Measurements from ENCODE around the gene ITGA4.

ITGA4 gene

GRCh38 chr2:181457741-181458425, 697 bp downstream of the ITGA4 start:
- H3K9me3 ChIP-seq (ENCODE audit: control insufficient read depth in 2 of 2, low read length in 2 of 2) = no peaks in the 10 kb centered on the region
- H3K4me1 ChIP-seq (ENCODE audit: control insufficient read depth in 2 of 2, insufficient read depth in 2 of 2, low read length in 2 of 2) = peaks cover 5 to 6% of the 10 kb centered on the region in 2 donors
- peaks cover 3 to 14% of the 10 kb centered on the region in 2 donors for H3K27me3 ChIP-seq (ENCODE audit: control insufficient read depth in 2 of 2, insufficient read depth in 2 of 2, low read length in 2 of 2)
- peak overlapping the region; percentile 68 to 82 for H3K9ac ChIP-seq (ENCODE audit: low read depth in 1 of 2, low read length in 2 of 2)
- H3K27ac ChIP-seq (ENCODE audit: low read depth in 2 of 2, low read length in 2 of 2) = peak overlapping the region; percentile 83 to 88
- no peaks in the 10 kb centered on the region for H3K36me3 ChIP-seq (ENCODE audit: control insufficient read depth in 2 of 2, insufficient read depth in 2 of 2, low read length in 2 of 2)
- peak overlapping the region; percentile 76 to 82 for H3K4me3 ChIP-seq (ENCODE audit: low read length in 2 of 2)

GRCh38 chr2:181458871-181459270, 1.7 kb downstream of the ITGA4 start:
- Histone ChIP-seq H3K4me3 (ENCODE audit: low read length in 2 of 2) (peak overlapping the region; percentile 76 to 82), H3K27ac (ENCODE audit: low read depth in 2 of 2, low read length in 2 of 2) (peak overlapping the region; percentile 14 to 88), H3K9ac (ENCODE audit: low read depth in 1 of 2, low read length in 2 of 2) (peak overlapping the region in 1 of 2 donors; percentile 68)

GRCh38 chr2:181459621-181460021, 2.4 kb downstream of the ITGA4 start:
- peak overlapping the region; percentile 13 to 14 for H3K27ac ChIP-seq (ENCODE audit: low read depth in 2 of 2, low read length in 2 of 2)
- H3K27me3 ChIP-seq (ENCODE audit: control insufficient read depth in 2 of 2, insufficient read depth in 2 of 2, low read length in 2 of 2) = peaks cover 3 to 14% of the 10 kb centered on the region in 2 donors
- no peaks in the 10 kb centered on the region for H3K36me3 ChIP-seq (ENCODE audit: control insufficient read depth in 2 of 2, insufficient read depth in 2 of 2, low read length in 2 of 2)
- H3K9me3 ChIP-seq (ENCODE audit: control insufficient read depth in 2 of 2, low read length in 2 of 2) = no peaks in the 10 kb centered on the region
- H3K9ac ChIP-seq (ENCODE audit: low read depth in 1 of 2, low read length in 2 of 2) = peak overlapping the region; percentile 39 to 43
- H3K4me3 ChIP-seq (ENCODE audit: low read length in 2 of 2) = peak overlapping the region; percentile 20 to 82
- peaks cover 5 to 6% of the 10 kb centered on the region in 2 donors for H3K4me1 ChIP-seq (ENCODE audit: control insufficient read depth in 2 of 2, insufficient read depth in 2 of 2, low read length in 2 of 2)

More at GRCh38 chr2:181458871-181459270, 1.7 kb downstream of the ITGA4 start:
- H3K9me3 ChIP-seq (ENCODE audit: control insufficient read depth in 2 of 2, low read length in 2 of 2) = no peaks in the 10 kb centered on the region
- peaks cover 3 to 14% of the 10 kb centered on the region in 2 donors for H3K27me3 ChIP-seq (ENCODE audit: control insufficient read depth in 2 of 2, insufficient read depth in 2 of 2, low read length in 2 of 2)
- H3K36me3 ChIP-seq (ENCODE audit: control insufficient read depth in 2 of 2, insufficient read depth in 2 of 2, low read length in 2 of 2) = no peaks in the 10 kb centered on the region
- peaks cover 5 to 6% of the 10 kb centered on the region in 2 donors for H3K4me1 ChIP-seq (ENCODE audit: control insufficient read depth in 2 of 2, insufficient read depth in 2 of 2, low read length in 2 of 2)

GRCh38 chr2:181461056-181461997, 4.1 kb downstream of the ITGA4 start:
- Histone ChIP-seq H3K36me3 (ENCODE audit: control insufficient read depth in 2 of 2, insufficient read depth in 2 of 2, low read length in 2 of 2) (no peaks in the 10 kb centered on the region), H3K9me3 (ENCODE audit: control insufficient read depth in 2 of 2, low read length in 2 of 2) (no peaks in the 10 kb centered on the region), H3K27ac (ENCODE audit: low read depth in 2 of 2, low read length in 2 of 2) (peak overlapping the region; percentile 46), H3K4me1 (ENCODE audit: control insufficient read depth in 2 of 2, insufficient read depth in 2 of 2, low read length in 2 of 2) (peaks cover 5 to 8% of the 10 kb centered on the region in 2 donors), H3K27me3 (ENCODE audit: control insufficient read depth in 2 of 2, insufficient read depth in 2 of 2, low read length in 2 of 2) (peaks cover 3 to 14% of the 10 kb centered on the region in 2 donors), H3K4me3 (ENCODE audit: low read length in 2 of 2) (peak overlapping the region in 1 of 2 donors; percentile 48), H3K9ac (ENCODE audit: low read depth in 1 of 2, low read length in 2 of 2) (peak overlapping the region; percentile 5 to 25)

- no peak overlapping the region for H3K27ac ChIP-seq (ENCODE audit: low read depth in 2 of 2, low read length in 2 of 2)
- H3K4me1 ChIP-seq (ENCODE audit: control insufficient read depth in 2 of 2, insufficient read depth in 2 of 2, low read length in 2 of 2) = peaks cover 5 to 6% of the 10 kb centered on the region in 2 donors
- H3K36me3 ChIP-seq (ENCODE audit: control insufficient read depth in 2 of 2, insufficient read depth in 2 of 2, low read length in 2 of 2) = no peaks in the 10 kb centered on the region
- peak overlapping the region in 1 of 2 donors; percentile 37 for H3K4me3 ChIP-seq (ENCODE audit: low read length in 2 of 2)
- H3K27me3 ChIP-seq (ENCODE audit: control insufficient read depth in 2 of 2, insufficient read depth in 2 of 2, low read length in 2 of 2) = peaks cover 3 to 14% of the 10 kb centered on the region in 2 donors
- no peaks in the 10 kb centered on the region for H3K9me3 ChIP-seq (ENCODE audit: control insufficient read depth in 2 of 2, low read length in 2 of 2)
- H3K9ac ChIP-seq (ENCODE audit: low read depth in 1 of 2, low read length in 2 of 2) = no peak overlapping the region
Observed at GRCh38 chr2:181462033-181462432, 4.8 kb downstream of the ITGA4 start.

GRCh38 chr2:181463588-181463987, 6.4 kb downstream of the ITGA4 start:
- Histone ChIP-seq H3K4me1 (ENCODE audit: control insufficient read depth in 2 of 2, insufficient read depth in 2 of 2, low read length in 2 of 2) (peaks cover 2 to 5% of the 10 kb centered on the region in 2 donors), H3K9me3 (ENCODE audit: control insufficient read depth in 2 of 2, low read length in 2 of 2) (no peaks in the 10 kb centered on the region), H3K27ac (ENCODE audit: low read depth in 2 of 2, low read length in 2 of 2) (no peak overlapping the region), H3K27me3 (ENCODE audit: control insufficient read depth in 2 of 2, insufficient read depth in 2 of 2, low read length in 2 of 2) (peaks cover 0 to under 1% of the 10 kb centered on the region in 2 donors), H3K4me3 (ENCODE audit: low read length in 2 of 2) (no peak overlapping the region), H3K9ac (ENCODE audit: low read depth in 1 of 2, low read length in 2 of 2) (no peak overlapping the region), H3K36me3 (ENCODE audit: control insufficient read depth in 2 of 2, insufficient read depth in 2 of 2, low read length in 2 of 2) (no peaks in the 10 kb centered on the region)

GRCh38 chr2:181464966-181465365, 7.8 kb downstream of the ITGA4 start:
- no peaks in the 10 kb centered on the region for H3K9me3 ChIP-seq (ENCODE audit: control insufficient read depth in 2 of 2, low read length in 2 of 2)
- peaks cover 2 to 5% of the 10 kb centered on the region in 2 donors for H3K4me1 ChIP-seq (ENCODE audit: control insufficient read depth in 2 of 2, insufficient read depth in 2 of 2, low read length in 2 of 2)
- no peak overlapping the region for H3K9ac ChIP-seq (ENCODE audit: low read depth in 1 of 2, low read length in 2 of 2)
- H3K27ac ChIP-seq (ENCODE audit: low read depth in 2 of 2, low read length in 2 of 2) = no peak overlapping the region
- H3K4me3 ChIP-seq (ENCODE audit: low read length in 2 of 2) = no peak overlapping the region
- H3K27me3 ChIP-seq (ENCODE audit: control insufficient read depth in 2 of 2, insufficient read depth in 2 of 2, low read length in 2 of 2) = no peaks in the 10 kb centered on the region
- H3K36me3 ChIP-seq (ENCODE audit: control insufficient read depth in 2 of 2, insufficient read depth in 2 of 2, low read length in 2 of 2) = no peaks in the 10 kb centered on the region

GRCh38 chr2:181465676-181466375, 8.6 kb downstream of the ITGA4 start:
- peaks cover 2 to 5% of the 10 kb centered on the region in 2 donors for H3K4me1 ChIP-seq (ENCODE audit: control insufficient read depth in 2 of 2, insufficient read depth in 2 of 2, low read length in 2 of 2)
- H3K9ac ChIP-seq (ENCODE audit: low read depth in 1 of 2, low read length in 2 of 2) = no peak overlapping the region
- no peaks in the 10 kb centered on the region for H3K36me3 ChIP-seq (ENCODE audit: control insufficient read depth in 2 of 2, insufficient read depth in 2 of 2, low read length in 2 of 2)
- H3K27me3 ChIP-seq (ENCODE audit: control insufficient read depth in 2 of 2, insufficient read depth in 2 of 2, low read length in 2 of 2) = no peaks in the 10 kb centered on the region
- H3K27ac ChIP-seq (ENCODE audit: low read depth in 2 of 2, low read length in 2 of 2) = no peak overlapping the region
- H3K9me3 ChIP-seq (ENCODE audit: control insufficient read depth in 2 of 2, low read length in 2 of 2) = no peaks in the 10 kb centered on the region
- no peak overlapping the region for H3K4me3 ChIP-seq (ENCODE audit: low read length in 2 of 2)

- Histone ChIP-seq H3K4me1 (ENCODE audit: control insufficient read depth in 2 of 2, insufficient read depth in 2 of 2, low read length in 2 of 2) (peaks cover 2 to 5% of the 10 kb centered on the region in 2 donors), H3K27ac (ENCODE audit: low read depth in 2 of 2, low read length in 2 of 2) (no peak overlapping the region), H3K36me3 (ENCODE audit: control insufficient read depth in 2 of 2, insufficient read depth in 2 of 2, low read length in 2 of 2) (no peaks in the 10 kb centered on the region), H3K9me3 (ENCODE audit: control insufficient read depth in 2 of 2, low read length in 2 of 2) (no peaks in the 10 kb centered on the region), H3K9ac (ENCODE audit: low read depth in 1 of 2, low read length in 2 of 2) (no peak overlapping the region), H3K27me3 (ENCODE audit: control insufficient read depth in 2 of 2, insufficient read depth in 2 of 2, low read length in 2 of 2) (no peaks in the 10 kb centered on the region), H3K4me3 (ENCODE audit: low read length in 2 of 2) (no peak overlapping the region)
Observed at GRCh38 chr2:181466661-181467576, 9.7 kb downstream of the ITGA4 start.

Measured in mucosa of rectum (tissue), 2 donors.